ENCODE results near the gene INAFM2. TPM values are rescaled to one million over a fixed set of nuclear protein-coding genes. Genes with fewer than 3 reads are reported as not detected.

Gene INAFM2
- total RNA-seq, 2 experiments from 2014 or later: 15.0 to 16.9 TPM

- H3K36me3 Mint-ChIP-seq (ENCODE audit: low read depth): no peaks in the 10 kb centered on the region
- ChIA-PET POLR2A (interaction anchor here (5.1 kb wide), 1 partner anchor 33 kb away, joined by 22 read pairs; the partner anchor contains the start of gene PLCB2), CTCF (interaction anchor here (1.1 to 14.6 kb wide), 10 partner anchors 14 to 239 kb away, joined by 3 to 595 read pairs (median 19); partner anchors contain the start of genes CCDC9B, INAFM2, PAK6 and PLCB2)
- H3K27me3 Mint-ChIP-seq: peaks cover 23% of the 10 kb centered on the region
- DNase-seq (no peak), ATAC-seq (no peak)
- intact Hi-C loops (cut with micrococcal nuclease): loop anchor here (2.0 kb wide), 1 partner anchor 60 kb away; no protein-coding TSS in a partner anchor
- H3K9me3 Mint-ChIP-seq: no peaks in the 10 kb centered on the region
- H3K4me1 Mint-ChIP-seq (ENCODE audit: low read depth): no peaks in the 10 kb centered on the region
- TF ChIP-seq CTCF (IDR thresholded peaks at IDR 0.05): no peak
- H3K27ac Mint-ChIP-seq: no peak overlapping the region
- no peak overlapping the region for H3K4me3 Mint-ChIP-seq
Observed at GRCh38 chr15:40276927-40277326, 46.6 kb upstream of the INAFM2 start.

DNA sequence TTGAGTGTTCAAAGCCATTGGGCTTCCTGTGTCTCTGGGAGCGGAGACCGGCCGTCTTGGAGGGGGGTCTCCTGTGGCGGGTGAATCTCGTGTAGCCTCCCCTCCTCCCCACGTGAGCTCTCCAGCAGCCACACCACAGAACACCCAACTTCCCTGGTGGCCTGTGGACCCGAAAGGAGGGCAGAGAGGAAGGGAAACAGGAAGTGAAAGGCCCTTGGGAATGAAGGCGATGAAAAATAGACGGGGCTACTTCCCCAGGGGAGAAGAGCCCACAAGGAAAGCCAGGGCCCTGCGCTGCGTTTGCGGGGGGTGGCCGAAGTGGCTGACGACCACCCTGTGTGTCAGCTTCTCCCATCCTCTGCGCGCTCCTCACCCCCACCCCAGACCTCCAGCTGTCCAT is 46.0 kb upstream of the INAFM2 start:
- no peak for DNase-seq
- Mint-ChIP-seq H3K27me3 (peaks cover 23% of the 10 kb centered on the region), H3K4me3 (no peak overlapping the region), H3K4me1 (ENCODE audit: low read depth) (no peaks in the 10 kb centered on the region), H3K9me3 (no peaks in the 10 kb centered on the region), H3K36me3 (ENCODE audit: low read depth) (no peaks in the 10 kb centered on the region), H3K27ac (no peak overlapping the region)
- ATAC-seq: no peak
- CTCF ChIA-PET: interaction anchor here (0.6 to 14.6 kb wide), 12 partner anchors 12 to 230 kb away, joined by 3 to 595 read pairs (median 14); partner anchors contain the start of genes CCDC9B, INAFM2, PAK6 and PLCB2
- TF ChIP-seq CTCF (IDR thresholded peaks at IDR 0.05): no peak
- POLR2A ChIA-PET: interaction anchor here (0.8 to 5.1 kb wide), 2 partner anchors 28 to 32 kb away, joined by 3 to 22 read pairs; partner anchors contain the start of gene PLCB2
- intact Hi-C loops (cut with micrococcal nuclease): loop anchor here (2.0 kb wide), 1 partner anchor 59 kb away; no protein-coding TSS in a partner anchor

DNA sequence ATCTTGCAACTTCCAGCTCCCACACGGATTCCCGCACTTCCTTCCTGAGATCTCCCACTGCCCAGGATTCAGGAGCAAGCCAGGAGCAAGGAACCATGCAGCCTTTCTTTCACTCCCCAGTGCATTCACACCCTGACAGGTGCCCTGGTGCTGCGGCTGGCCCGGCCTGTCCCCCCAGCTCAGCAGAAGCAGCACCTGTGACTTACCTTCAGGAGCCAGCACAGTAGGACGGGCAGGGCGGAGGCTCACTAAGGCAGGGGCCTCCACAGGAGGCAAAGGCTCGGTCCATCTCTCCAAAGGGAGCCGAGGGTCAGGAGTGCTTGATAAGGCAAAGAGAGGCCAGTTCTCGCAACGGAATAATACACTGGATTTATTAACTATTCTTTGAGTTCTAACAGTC is 45.5 kb upstream of the INAFM2 start:
- intact Hi-C loops (cut with micrococcal nuclease): no loop called here
- ATAC-seq: no peak
- TF ChIP-seq CTCF (IDR thresholded peaks at IDR 0.05): no peak
- ChIA-PET CTCF (interaction anchor here (0.6 to 14.6 kb wide), 21 partner anchors 8 to 230 kb away, joined by 3 to 595 read pairs (median 8); partner anchors contain the start of genes CCDC9B, INAFM2, PAK6 and PLCB2), POLR2A (interaction anchor here (0.8 to 5.1 kb wide), 3 partner anchors 27 to 57 kb away, joined by 3 to 22 read pairs (median 3); partner anchors contain the start of gene PLCB2)
- Mint-ChIP-seq H3K9me3 (no peaks in the 10 kb centered on the region), H3K36me3 (ENCODE audit: low read depth) (no peaks in the 10 kb centered on the region), H3K27me3 (peaks cover 23% of the 10 kb centered on the region), H3K4me3 (no peak overlapping the region), H3K4me1 (ENCODE audit: low read depth) (no peaks in the 10 kb centered on the region), H3K27ac (no peak overlapping the region)
- no peak for DNase-seq

- H3K4me1 Mint-ChIP-seq (ENCODE audit: low read depth): no peaks in the 10 kb centered on the region
- H3K4me3 Mint-ChIP-seq: no peak overlapping the region
- no peak overlapping the region for H3K27ac Mint-ChIP-seq
- H3K36me3 Mint-ChIP-seq (ENCODE audit: low read depth): no peaks in the 10 kb centered on the region
- H3K9me3 Mint-ChIP-seq: no peaks in the 10 kb centered on the region
- ChIA-PET POLR2A (interaction anchor here (1.0 to 5.1 kb wide), 3 partner anchors 9 to 55 kb away, joined by 3 to 22 read pairs (median 4); partner anchors contain the start of gene PLCB2), CTCF (interaction anchor here (0.6 to 14.6 kb wide), 53 partner anchors 9 to 491 kb away, joined by 3 to 595 read pairs (median 5); partner anchors contain the start of genes CCDC9B, INAFM2, KNSTRN and PAK6)
- intact Hi-C loops (cut with micrococcal nuclease): loop anchor here (1.0 kb wide), 1 partner anchor 31 kb away; no protein-coding TSS in a partner anchor
- DNase-seq (peak; percentile 71), ATAC-seq (peak; percentile 58)
- TF ChIP-seq CTCF (IDR thresholded peaks at IDR 0.05): peak; percentile 98
- peaks cover 26% of the 10 kb centered on the region for H3K27me3 Mint-ChIP-seq
Observed at GRCh38 chr15:40279437-40280141, 43.9 kb upstream of the INAFM2 start.
